Ectodermal cell (in vitro differentiated cells): Measurements from ENCODE around the gene PROM1.

Experiments
- H3K27ac ChIP-seq: 2 replicates; pipeline ENCODE4 v1.7.0; 2013; ENCODE audit warnings: mild to moderate bottlenecking, low read depth, low read length; ENCODE audit not compliant: insufficient read depth, poor library complexity, severe bottlenecking
- H3K27me3 ChIP-seq: 2 replicates; pipeline ENCODE4 v1.7.0; 2013; ENCODE audit warnings: mild to moderate bottlenecking, low read length; ENCODE audit not compliant: insufficient read depth, control insufficient read depth, poor library complexity, severe bottlenecking
- H3K36me3 ChIP-seq: one replicate; pipeline ENCODE4 v1.7.0; 2013; ENCODE audit warnings: low read length; ENCODE audit not compliant: control insufficient read depth, insufficient read depth
- H3K4me1 ChIP-seq: one replicate; pipeline ENCODE4 v1.7.0; 2013; ENCODE audit warnings: low read length; ENCODE audit not compliant: control insufficient read depth, insufficient read depth
- H3K4me3 ChIP-seq: 2 replicates; pipeline ENCODE4 v1.7.0; 2013; ENCODE audit warnings: low read depth, low read length, control low read depth; ENCODE audit not compliant: insufficient read depth
- H3K9me3 ChIP-seq: 2 replicates; pipeline ENCODE4 v1.7.0; 2013; ENCODE audit warnings: mild to moderate bottlenecking, low read length, moderate library complexity; ENCODE audit not compliant: control insufficient read depth
- WGBS, 2 experiments: methylation state at CpG; one replicate each; pipeline ENCODE4 v1.1.7; 2013; ENCODE audit warnings: missing lambda C conversion rate in 2 of 2; 5-methylcytosine and 5-hydroxymethylcytosine counted together

Gene PROM1

GRCh38 chr4:15935504-15936402 lies 148.1 kb downstream of the PROM1 start:
- WGBS, 2 experiments: 94 to 95% methylated on average over 10 of the region's 10 CpGs
- Histone ChIP-seq H3K36me3 (no peaks in the 10 kb centered on the region), H3K4me3 (no peak overlapping the region), H3K27me3 (no peaks in the 10 kb centered on the region), H3K9me3 (no peaks in the 10 kb centered on the region), H3K27ac (no peak overlapping the region), H3K4me1 (no peaks in the 10 kb centered on the region)

DNA sequence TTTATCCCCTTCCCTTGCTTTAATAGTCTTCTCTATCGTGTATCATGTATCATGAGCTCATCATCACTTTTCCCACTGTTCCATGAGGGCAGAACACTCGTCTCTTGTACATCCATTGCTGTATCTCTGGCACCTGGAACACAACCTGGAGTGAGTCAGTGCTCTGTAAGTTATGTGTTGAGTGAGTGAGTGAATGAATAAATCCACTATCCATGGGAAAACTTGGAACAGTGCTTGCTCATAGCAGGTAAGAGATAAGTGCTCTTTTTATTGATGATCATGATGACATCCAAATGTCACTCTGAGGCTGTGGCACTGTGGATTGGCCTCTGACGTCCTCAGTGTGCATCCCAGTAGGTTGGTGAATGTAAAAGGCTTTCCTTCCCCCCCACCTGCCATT lies 149.6 kb downstream of the PROM1 start:
- WGBS, 2 experiments: 86 to 89% methylated on average over 3 of the region's 3 CpGs
- no peaks in the 10 kb centered on the region for H3K9me3 ChIP-seq
- H3K4me1 ChIP-seq: no peaks in the 10 kb centered on the region
- H3K27me3 ChIP-seq: no peaks in the 10 kb centered on the region
- H3K4me3 ChIP-seq: no peak overlapping the region
- no peaks in the 10 kb centered on the region for H3K36me3 ChIP-seq
- no peak overlapping the region for H3K27ac ChIP-seq

DNA sequence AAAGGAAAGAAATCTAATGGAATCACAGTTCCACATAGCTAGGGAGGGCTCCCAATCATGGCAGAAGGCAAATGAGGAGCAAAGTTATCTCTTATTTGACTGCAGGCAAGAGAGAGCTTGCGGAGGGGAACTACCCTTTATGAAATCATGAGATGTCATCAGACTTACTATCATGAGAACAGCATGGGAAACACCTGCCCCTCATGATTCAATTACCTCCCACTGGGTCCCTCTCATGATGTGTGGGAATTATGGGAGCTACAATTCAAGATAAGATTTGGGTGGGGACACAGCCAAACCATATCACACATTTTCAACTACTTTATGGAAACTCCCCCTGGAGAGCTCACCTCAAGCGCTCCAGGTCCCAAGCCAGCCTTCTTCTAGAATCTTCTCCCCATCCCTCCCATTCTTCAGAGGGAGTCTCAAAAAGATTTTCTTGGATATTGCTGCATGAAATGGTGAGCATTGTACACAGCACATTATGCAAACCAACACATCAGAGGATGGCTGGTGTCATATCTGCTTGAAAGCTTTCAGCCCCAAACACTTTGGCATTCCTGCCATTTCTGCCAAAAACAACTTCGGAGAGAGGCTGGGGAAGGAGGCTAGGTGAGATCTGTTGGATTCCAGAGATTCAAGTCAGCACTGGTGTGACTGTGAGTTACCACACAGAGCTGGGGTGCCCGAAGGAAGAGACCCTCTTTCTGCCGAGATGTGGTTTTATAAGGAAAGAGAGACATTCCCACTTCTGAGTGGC lies 152.2 kb downstream of the PROM1 start:
- 96% methylated on average over 5 of the region's 5 CpGs for WGBS, 2 experiments

GRCh38 chr4:15930314-15930713 lies 153.5 kb downstream of the PROM1 start:
- 91% methylated on average over 7 of the region's 7 CpGs for WGBS, 2 experiments
- no peaks in the 10 kb centered on the region for H3K4me1 ChIP-seq
- no peaks in the 10 kb centered on the region for H3K9me3 ChIP-seq

More for the DNA sequence above, 152.2 kb downstream of the PROM1 start:
- Histone ChIP-seq H3K4me3 (no peak overlapping the region), H3K4me1 (no peaks in the 10 kb centered on the region), H3K9me3 (no peaks in the 10 kb centered on the region), H3K36me3 (no peaks in the 10 kb centered on the region), H3K27ac (no peak overlapping the region), H3K27me3 (no peaks in the 10 kb centered on the region)

GRCh38 chr4:15929540-15929939 lies 154.3 kb downstream of the PROM1 start:
- no peaks in the 10 kb centered on the region for H3K9me3 ChIP-seq
- H3K27ac ChIP-seq: no peak overlapping the region
- H3K36me3 ChIP-seq: no peaks in the 10 kb centered on the region
- H3K27me3 ChIP-seq: no peaks in the 10 kb centered on the region
- no peaks in the 10 kb centered on the region for H3K4me1 ChIP-seq
- no peak overlapping the region for H3K4me3 ChIP-seq
- WGBS, 2 experiments: 89 to 93% methylated on average over 3 of the region's 3 CpGs

More at GRCh38 chr4:15930314-15930713, 153.5 kb downstream of the PROM1 start:
- no peaks in the 10 kb centered on the region for H3K36me3 ChIP-seq
- H3K4me3 ChIP-seq: no peak overlapping the region
- H3K27ac ChIP-seq: no peak overlapping the region
- no peaks in the 10 kb centered on the region for H3K27me3 ChIP-seq

DNA sequence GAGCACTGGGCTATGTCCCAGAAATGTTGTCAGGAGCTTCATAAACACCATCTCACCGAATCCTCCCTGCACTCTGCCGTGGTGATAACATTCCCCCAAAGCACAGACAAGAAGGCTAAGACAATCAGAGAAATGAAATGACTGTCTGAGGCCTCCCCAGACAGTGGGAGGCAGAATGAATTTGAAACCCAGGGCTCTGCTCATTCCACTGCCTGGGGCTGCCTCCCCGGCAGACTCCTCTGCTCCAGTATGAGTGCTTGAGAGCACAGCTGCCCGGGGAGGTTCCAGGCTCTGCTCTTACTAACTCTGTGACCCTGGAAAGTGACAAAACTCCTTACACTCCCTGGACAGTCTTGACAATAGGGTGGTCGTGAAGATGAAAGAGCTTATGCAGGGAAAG lies 154.9 kb downstream of the PROM1 start:
- H3K4me3 ChIP-seq: no peak overlapping the region
- no peaks in the 10 kb centered on the region for H3K36me3 ChIP-seq
- WGBS, 2 experiments: 85 to 89% methylated on average over 5 of the region's 5 CpGs
- no peak overlapping the region for H3K27ac ChIP-seq
- H3K27me3 ChIP-seq: no peaks in the 10 kb centered on the region
- H3K4me1 ChIP-seq: no peaks in the 10 kb centered on the region
- H3K9me3 ChIP-seq: no peaks in the 10 kb centered on the region

- Histone ChIP-seq H3K4me1 (no peaks in the 10 kb centered on the region), H3K27ac (no peak overlapping the region), H3K4me3 (no peak overlapping the region), H3K36me3 (no peaks in the 10 kb centered on the region), H3K9me3 (no peaks in the 10 kb centered on the region), H3K27me3 (no peaks in the 10 kb centered on the region)
- WGBS, 2 experiments: 91 to 97% methylated on average over 7 of the region's 7 CpGs
These were observed 157.3 kb downstream of the PROM1 start for GRCh38 chr4:15926486-15926885.

- H3K27ac ChIP-seq: no peak overlapping the region
- H3K9me3 ChIP-seq: no peaks in the 10 kb centered on the region
- no peak overlapping the region for H3K4me3 ChIP-seq
- no peaks in the 10 kb centered on the region for H3K36me3 ChIP-seq
- 81 to 93% methylated on average over 3 of the region's 3 CpGs for WGBS, 2 experiments
- no peaks in the 10 kb centered on the region for H3K27me3 ChIP-seq
- H3K4me1 ChIP-seq: no peaks in the 10 kb centered on the region
These were observed 158.0 kb downstream of the PROM1 start for GRCh38 chr4:15925830-15926229.

DNA sequence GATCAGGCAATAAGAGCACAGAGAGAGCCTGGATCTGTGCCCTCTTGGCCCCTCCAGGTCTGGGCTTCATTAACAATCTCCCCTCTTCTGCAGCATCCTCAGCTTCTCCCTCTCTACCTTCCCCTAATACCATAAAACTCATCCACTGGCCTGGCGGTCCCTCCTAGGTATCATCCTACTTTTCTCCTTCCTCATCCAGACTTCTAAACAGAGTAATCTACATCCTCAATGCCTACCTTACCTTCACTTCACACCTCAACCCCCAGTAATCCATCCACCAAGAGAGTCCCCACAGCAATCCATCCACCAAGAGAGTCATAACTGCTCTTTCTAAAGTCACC lies 162.3 kb downstream of the PROM1 start:
- Histone ChIP-seq H3K9me3 (no peaks in the 10 kb centered on the region), H3K4me1 (no peaks in the 10 kb centered on the region), H3K27ac (no peak overlapping the region), H3K27me3 (no peaks in the 10 kb centered on the region), H3K36me3 (no peaks in the 10 kb centered on the region), H3K4me3 (no peak overlapping the region)
- WGBS, 2 experiments: 90 to 91% methylated on average over 1 of the region's 1 CpG
